HFFc6 (cell line): ENCODE results near the gene ITGA7. TPM values are rescaled to one million over a fixed set of nuclear protein-coding genes. Genes with fewer than 3 reads are reported as not detected.

ENCODE experiments used
- DNase-seq: peaks from one replicate; pipeline ENCODE4 v3.0.0-alpha.2; 2018
- H3K27ac Mint-ChIP-seq: 2 replicates; pipeline ENCODE4 v1.8.0; 2020; ENCODE audit warnings: mild to moderate bottlenecking, mixed read lengths
- H3K27me3 Mint-ChIP-seq: 2 replicates; pipeline ENCODE4 v1.8.0; 2021; ENCODE audit warnings: mild to moderate bottlenecking, moderate library complexity, mixed read lengths; ENCODE audit not compliant: insufficient read depth
- H3K36me3 Mint-ChIP-seq: 2 replicates; pipeline ENCODE4 v1.8.0; 2021; ENCODE audit warnings: low read depth, mixed read lengths
- H3K4me1 Mint-ChIP-seq: 2 replicates; pipeline ENCODE4 v1.8.0; 2020; ENCODE audit warnings: low read depth, mixed read lengths
- H3K4me3 Mint-ChIP-seq: 2 replicates; pipeline ENCODE4 v1.8.0; 2020; ENCODE audit warnings: mild to moderate bottlenecking, moderate library complexity, mixed read lengths
- H3K9me3 Mint-ChIP-seq: 2 replicates; pipeline ENCODE4 v1.8.0; 2020; ENCODE audit warnings: mild to moderate bottlenecking, mixed read lengths
- total RNA-seq, 6 experiments: library from RNA; stranded (reverse); fragmentation: NEBNext Ultra II Directional; extraction: Animal tissue kit (Norgen Biotek cat#: 25700); gene quantifications; 2 replicates in 1 of 6; 3 replicates in 5 of 6; pipeline ENCODE4 v1.2.3, GENCODE V29; 2021
- TF ChIP-seq, protein P1 (sequence below): fragments of 200-600 bp; sonication (generic); IDR thresholded peaks from 2 replicates; pipeline ENCODE4 v1.5.0; 2021; ENCODE audit warnings: antibody characterized with exemption, mild to moderate bottlenecking

The ITGA7 gene
- total RNA-seq, 6 experiments from 2014 or later: 0.95 to 2.3 (median 1.2) TPM

GRCh38 chr12:55742719-55743405 is 35.2 kb upstream of the ITGA7 start, which contains the start of gene GDF11:
TSS of gene GDF11 (plus strand) at chr12:55743122. CDS start at chr12:55743317, 195 bp downstream.
- Mint-ChIP-seq H3K9me3 (no peaks in the 10 kb centered on the region), H3K4me3 (peak within 1 kb of the TSS; percentile 87), H3K4me1 (peaks cover 53% of the 10 kb centered on the region), H3K27me3 (no peaks in the 10 kb centered on the region; the same call in 1 of the 2 replicates), H3K36me3 (no peaks in the 10 kb centered on the region), H3K27ac (peak within 1 kb of the TSS; percentile 61)
- TF ChIP-seq, protein P1, sequence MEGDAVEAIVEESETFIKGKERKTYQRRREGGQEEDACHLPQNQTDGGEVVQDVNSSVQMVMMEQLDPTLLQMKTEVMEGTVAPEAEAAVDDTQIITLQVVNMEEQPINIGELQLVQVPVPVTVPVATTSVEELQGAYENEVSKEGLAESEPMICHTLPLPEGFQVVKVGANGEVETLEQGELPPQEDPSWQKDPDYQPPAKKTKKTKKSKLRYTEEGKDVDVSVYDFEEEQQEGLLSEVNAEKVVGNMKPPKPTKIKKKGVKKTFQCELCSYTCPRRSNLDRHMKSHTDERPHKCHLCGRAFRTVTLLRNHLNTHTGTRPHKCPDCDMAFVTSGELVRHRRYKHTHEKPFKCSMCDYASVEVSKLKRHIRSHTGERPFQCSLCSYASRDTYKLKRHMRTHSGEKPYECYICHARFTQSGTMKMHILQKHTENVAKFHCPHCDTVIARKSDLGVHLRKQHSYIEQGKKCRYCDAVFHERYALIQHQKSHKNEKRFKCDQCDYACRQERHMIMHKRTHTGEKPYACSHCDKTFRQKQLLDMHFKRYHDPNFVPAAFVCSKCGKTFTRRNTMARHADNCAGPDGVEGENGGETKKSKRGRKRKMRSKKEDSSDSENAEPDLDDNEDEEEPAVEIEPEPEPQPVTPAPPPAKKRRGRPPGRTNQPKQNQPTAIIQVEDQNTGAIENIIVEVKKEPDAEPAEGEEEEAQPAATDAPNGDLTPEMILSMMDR: no peak
- DNase-seq: peak; percentile 72

DNA sequence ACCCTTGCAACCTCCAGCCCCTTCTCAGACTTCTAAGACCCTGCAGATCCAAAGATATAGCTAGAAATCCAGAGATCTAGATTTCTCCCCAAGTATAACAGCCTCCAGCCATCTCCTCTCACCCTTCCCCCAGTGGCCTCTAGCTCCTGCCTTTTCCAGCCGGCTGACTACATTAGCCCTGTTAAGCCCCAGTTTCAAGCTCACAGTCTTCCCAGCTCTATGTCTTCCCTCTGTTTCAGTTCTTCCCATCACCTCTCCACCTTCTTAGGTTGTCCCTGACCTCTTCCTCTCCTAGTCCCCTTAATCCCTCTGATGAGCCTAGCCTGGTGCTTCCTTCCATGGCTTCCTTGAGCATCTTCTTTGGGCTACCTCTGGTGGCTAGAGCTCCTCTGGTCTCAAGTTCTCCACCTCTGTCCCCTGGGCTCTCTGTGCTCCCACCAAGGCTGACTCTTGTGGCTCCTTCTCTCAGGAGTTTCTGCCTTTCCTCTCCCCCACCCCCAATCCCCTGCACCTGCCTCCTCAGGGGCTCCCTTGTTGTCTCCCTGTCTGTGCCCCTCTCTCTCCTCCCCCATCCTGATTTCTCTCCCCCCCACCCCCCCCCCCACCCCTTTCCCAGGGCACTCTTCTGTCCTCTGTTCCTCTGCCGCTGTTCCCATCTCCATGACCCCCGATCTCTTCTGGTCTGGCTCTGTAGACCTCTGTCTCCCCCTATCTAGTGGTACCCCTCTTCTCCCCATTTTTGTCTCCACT is 34.4 kb upstream of the ITGA7 start:
- H3K9me3 Mint-ChIP-seq: no peaks in the 10 kb centered on the region
- H3K4me3 Mint-ChIP-seq: peak overlapping the region; percentile 86
- H3K27ac Mint-ChIP-seq: peak overlapping the region; percentile 61
- H3K36me3 Mint-ChIP-seq: no peaks in the 10 kb centered on the region
- peaks cover 57% of the 10 kb centered on the region for H3K4me1 Mint-ChIP-seq
- H3K27me3 Mint-ChIP-seq: no peaks in the 10 kb centered on the region; the same call in 1 of the 2 replicates
- DNase-seq: no peak
- TF ChIP-seq, protein P1: no peak

DNA sequence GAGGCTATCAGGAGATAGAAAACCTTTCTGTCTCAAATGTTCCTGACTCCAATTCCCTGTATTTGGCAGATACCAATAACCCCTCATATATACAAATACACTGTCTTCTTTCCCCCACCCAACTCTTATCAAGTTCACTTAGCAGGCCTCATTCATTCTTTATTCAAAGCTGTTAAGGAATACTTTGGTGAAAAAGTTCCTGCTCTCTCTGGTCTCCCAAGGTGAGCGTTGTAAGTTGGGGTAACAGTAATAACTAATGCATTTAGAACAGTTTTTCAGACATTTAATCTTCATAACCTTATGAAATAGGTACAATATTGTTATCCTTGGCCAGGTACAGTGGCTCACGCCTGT is 31.3 kb upstream of the ITGA7 start:
- no peak overlapping the region for H3K27ac Mint-ChIP-seq
- peaks cover 2% of the 10 kb centered on the region for H3K27me3 Mint-ChIP-seq

DNA sequence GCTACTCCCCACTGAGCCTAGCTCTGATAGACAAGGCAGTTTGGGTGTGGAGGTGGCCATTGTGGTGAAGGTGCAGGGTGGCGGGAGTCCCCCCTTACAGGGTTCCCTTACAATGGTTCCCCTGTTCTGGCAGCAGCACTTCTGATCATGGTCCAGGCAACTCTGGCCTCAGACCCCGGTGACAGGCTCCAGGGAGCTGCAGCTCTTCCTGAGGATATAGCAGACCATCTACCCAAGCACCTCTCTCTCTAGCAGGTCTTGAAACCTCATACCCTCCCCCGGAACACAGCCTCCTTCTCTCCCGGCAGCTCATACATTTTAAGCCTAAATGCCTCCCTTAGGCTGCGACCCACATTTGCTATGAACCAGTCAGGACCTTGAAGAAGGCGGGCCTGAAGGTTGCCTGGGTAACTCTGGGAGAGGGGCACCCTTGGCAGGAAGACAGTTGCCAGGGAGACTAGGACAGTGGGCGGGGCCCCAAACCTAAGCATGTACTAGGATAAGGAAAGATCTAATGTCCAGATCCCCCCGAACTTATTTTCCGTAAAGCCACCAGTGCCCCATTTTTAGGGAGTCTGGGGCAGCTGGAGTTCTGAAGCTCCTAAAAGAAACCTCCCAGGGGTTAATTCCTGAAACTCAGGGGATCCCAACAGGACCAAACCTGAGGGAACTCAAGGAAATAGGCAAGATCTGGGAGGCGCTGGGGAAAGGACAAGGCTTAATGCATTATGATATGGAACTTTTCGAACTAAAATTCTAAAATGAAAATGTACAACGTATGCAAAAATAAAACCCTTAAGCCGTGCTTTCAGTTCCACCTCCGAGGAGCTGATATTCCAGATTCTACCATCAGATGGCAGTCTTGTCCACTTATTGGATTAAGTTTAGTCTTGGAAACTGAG is 30.7 kb upstream of the ITGA7 start:
- Mint-ChIP-seq H3K27me3 (peaks cover 2% of the 10 kb centered on the region; the same call in 1 of the 2 replicates), H3K27ac (peak overlapping the region; percentile 88), H3K9me3 (no peaks in the 10 kb centered on the region), H3K36me3 (no peaks in the 10 kb centered on the region), H3K4me1 (peaks cover 40% of the 10 kb centered on the region), H3K4me3 (peak overlapping the region; percentile 90)
- peak; percentile 74 for DNase-seq
- TF ChIP-seq, protein P1: peak; percentile 94

More for the DNA sequence above, 31.3 kb upstream of the ITGA7 start:
- DNase-seq: no peak
- Mint-ChIP-seq H3K36me3 (no peaks in the 10 kb centered on the region), H3K4me1 (peaks cover 41% of the 10 kb centered on the region), H3K9me3 (no peaks in the 10 kb centered on the region), H3K4me3 (peak overlapping the region; percentile 90; the same call in 1 of the 2 replicates)
- TF ChIP-seq, protein P1: no peak; the same call in none of the 2 replicates

- TF ChIP-seq, protein P1: 0 out of 2 replicates have a peak, but pooled peaks have one; percentile 44
- peak overlapping the region; percentile 88 for H3K27ac Mint-ChIP-seq
- no peak for DNase-seq
- peaks cover 2% of the 10 kb centered on the region; the same call in 1 of the 2 replicates for H3K27me3 Mint-ChIP-seq
- H3K4me3 Mint-ChIP-seq: peak overlapping the region; percentile 90
- no peaks in the 10 kb centered on the region for H3K9me3 Mint-ChIP-seq
- no peaks in the 10 kb centered on the region for H3K36me3 Mint-ChIP-seq
- H3K4me1 Mint-ChIP-seq: peaks cover 37% of the 10 kb centered on the region
Measured at GRCh38 chr12:55737581-55738122, 29.9 kb upstream of the ITGA7 start.
